ENCODE data around the gene ELK3.

ELK3 gene

DNA sequence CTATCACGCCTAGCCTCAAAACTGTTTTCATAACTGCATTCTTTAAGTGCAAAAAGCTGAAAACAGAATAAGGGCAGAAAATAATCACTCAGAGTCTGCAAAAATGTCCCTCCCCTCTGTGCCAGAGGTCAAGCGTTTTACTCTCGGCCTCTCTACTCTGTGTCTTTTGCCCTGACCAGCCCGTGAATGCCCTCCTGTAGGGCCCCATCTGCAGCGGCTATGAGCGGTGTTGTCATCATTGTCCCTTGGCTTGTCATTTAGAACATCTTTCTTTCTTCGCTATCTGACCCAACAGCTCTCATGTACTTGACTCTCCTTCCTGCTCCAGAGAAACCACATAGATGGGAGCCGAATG, 21.7 kb downstream of the ELK3 start:
- no peak for DNase-seq (ENCODE audit: low read depth, low spot score)
- no peak overlapping the region for H3K4me3 ChIP-seq (ENCODE audit: low read depth, low read length)
- in situ Hi-C loops (cut with HindIII; ENCODE audit: low sequenced_read_pairs) = no loop called here
- TF ChIP-seq, protein P1, sequence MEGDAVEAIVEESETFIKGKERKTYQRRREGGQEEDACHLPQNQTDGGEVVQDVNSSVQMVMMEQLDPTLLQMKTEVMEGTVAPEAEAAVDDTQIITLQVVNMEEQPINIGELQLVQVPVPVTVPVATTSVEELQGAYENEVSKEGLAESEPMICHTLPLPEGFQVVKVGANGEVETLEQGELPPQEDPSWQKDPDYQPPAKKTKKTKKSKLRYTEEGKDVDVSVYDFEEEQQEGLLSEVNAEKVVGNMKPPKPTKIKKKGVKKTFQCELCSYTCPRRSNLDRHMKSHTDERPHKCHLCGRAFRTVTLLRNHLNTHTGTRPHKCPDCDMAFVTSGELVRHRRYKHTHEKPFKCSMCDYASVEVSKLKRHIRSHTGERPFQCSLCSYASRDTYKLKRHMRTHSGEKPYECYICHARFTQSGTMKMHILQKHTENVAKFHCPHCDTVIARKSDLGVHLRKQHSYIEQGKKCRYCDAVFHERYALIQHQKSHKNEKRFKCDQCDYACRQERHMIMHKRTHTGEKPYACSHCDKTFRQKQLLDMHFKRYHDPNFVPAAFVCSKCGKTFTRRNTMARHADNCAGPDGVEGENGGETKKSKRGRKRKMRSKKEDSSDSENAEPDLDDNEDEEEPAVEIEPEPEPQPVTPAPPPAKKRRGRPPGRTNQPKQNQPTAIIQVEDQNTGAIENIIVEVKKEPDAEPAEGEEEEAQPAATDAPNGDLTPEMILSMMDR (IDR thresholded peaks at IDR 0.05; ENCODE audit: low read depth, low read length) = no peak

DNA sequence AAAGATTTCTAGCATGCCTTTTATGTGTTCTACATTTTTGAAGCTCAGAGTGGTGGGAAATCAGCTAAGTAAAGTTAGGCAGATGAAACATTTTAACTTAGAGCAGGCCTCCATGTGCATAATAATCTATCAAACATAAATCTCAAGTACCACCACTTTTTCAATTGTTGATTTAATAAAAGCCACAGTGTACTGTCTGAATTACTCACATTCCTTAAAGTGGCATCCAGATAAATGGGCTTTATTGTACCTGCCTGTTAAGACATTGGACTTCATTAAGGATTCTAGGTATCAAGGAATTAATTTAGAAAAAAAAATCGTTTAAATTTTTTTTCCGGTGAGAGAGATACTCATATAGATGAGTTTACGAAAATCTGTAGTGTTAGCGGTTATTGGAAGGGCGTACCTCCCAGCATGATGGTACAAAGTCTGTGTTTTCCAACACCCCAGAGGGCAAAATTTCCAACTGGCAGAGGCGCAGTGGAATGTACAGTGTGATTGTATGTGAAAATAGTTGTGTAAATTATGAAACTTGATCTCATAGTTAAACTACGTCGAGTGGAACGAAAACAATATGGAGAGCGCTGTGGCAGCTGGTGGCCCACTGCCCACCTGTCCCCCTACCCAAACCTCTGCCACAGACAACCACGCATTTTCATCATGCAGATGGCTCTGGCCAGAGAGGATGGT, 25.0 kb downstream of the ELK3 start:
- no peak overlapping the region for H3K4me3 ChIP-seq (ENCODE audit: low read depth, low read length)
- no peak for DNase-seq (ENCODE audit: low read depth, low spot score)
- TF ChIP-seq, protein P1 (IDR thresholded peaks at IDR 0.05; ENCODE audit: low read depth, low read length) = no peak
- in situ Hi-C loops (cut with HindIII; ENCODE audit: low sequenced_read_pairs) = no loop called here

DNA sequence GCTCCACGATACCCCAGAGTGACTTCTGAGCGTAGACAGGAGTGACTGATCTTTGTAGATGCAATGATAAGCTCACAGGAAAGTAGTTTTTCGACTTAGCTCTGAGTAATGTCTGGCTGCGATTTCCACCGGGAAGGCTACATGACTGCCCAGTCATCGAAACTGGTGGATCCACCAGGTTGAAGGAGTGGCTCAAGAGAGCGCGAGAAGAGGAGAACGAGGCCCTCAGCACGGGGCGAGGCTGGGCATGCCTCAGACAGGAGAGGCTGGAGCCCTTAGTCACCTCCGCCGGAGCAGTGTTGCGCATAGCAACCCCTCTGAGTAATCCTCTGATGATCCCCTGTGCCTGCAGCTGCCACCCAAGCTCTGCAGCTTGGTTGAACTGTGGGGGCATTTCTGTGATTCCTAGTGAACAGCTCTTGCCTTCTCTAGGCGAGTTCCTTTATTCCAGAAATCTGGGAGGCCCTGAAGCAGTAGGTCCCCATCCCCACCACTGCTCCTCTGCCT, 25.6 kb downstream of the ELK3 start:
- no peak overlapping the region for H3K4me3 ChIP-seq (ENCODE audit: low read depth, low read length)
- DNase-seq (ENCODE audit: low read depth, low spot score) = peak; percentile 98
- TF ChIP-seq, protein P1 (IDR thresholded peaks at IDR 0.05; ENCODE audit: low read depth, low read length) = no peak
- in situ Hi-C loops (cut with HindIII; ENCODE audit: low sequenced_read_pairs) = no loop called here

DNA sequence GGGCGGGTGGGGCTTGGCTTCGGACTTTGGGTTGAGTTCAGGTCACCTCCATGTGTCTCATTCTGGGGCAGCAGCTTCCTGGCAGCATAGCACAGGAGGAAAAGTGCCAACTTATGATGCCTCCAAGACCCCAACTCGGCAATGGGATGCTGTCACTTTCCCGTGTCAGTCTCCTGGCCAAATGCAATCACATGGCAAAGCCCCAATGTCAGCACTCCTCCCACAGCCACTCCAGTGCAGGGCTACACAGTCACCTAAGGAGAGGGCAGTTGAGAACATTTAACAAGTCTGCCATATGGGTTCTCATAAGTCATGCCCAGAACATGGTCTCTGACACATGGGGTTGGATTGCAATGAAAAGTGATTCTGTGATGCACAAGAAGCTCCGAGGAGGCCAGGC, 26.7 kb downstream of the ELK3 start:
- in situ Hi-C loops (cut with HindIII; ENCODE audit: low sequenced_read_pairs) = no loop called here
- DNase-seq (ENCODE audit: low read depth, low spot score) = peak; percentile 62
- H3K4me3 ChIP-seq (ENCODE audit: low read depth, low read length) = no peak overlapping the region
- TF ChIP-seq, protein P1 (IDR thresholded peaks at IDR 0.05; ENCODE audit: low read depth, low read length) = no peak

- H3K4me3 ChIP-seq (ENCODE audit: low read depth, low read length) = no peak overlapping the region
- in situ Hi-C loops (cut with HindIII; ENCODE audit: low sequenced_read_pairs) = no loop called here
- TF ChIP-seq, protein P1 (IDR thresholded peaks at IDR 0.05; ENCODE audit: low read depth, low read length) = no peak
- no peak for DNase-seq (ENCODE audit: low read depth, low spot score)
Measured at GRCh38 chr12:96221391-96221790, 27.2 kb downstream of the ELK3 start.

DNA sequence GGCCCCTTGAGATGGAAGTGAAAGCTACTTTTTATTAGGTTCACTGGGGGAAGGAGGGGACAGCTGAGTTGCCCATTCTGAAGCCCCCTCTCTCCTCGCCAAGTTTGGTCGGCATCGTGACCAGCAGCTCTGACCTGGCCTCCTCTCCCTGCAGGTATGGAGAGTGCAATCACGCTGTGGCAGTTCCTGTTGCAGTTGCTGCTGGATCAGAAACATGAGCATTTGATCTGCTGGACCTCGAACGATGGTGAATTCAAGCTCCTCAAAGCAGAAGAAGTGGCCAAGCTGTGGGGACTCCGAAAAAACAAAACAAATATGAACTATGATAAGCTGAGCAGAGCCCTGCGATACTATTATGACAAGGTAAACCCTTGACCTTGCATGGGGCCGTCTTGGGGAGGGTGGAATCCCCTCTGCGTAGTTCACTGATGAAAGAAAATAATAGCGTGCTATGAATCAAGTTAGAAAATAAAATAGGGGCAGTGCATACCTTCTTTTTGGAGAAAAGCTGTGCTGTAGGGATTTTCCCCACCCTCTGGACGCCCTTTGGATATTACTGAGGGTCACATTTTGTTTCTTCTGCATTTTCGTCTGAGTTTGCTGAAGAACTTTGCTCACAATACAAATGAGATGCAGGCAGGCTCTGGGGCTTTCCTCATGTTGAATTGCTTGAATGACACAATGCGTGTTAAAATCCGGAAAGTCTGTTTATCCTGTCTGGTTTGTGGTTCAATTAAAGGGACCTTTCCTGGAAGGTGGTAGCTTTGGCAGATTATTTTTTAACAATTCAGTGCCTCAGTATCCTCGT, 29.4 kb downstream of the ELK3 start:
- TF ChIP-seq, protein P1 (IDR thresholded peaks at IDR 0.05; ENCODE audit: low read depth, low read length) = no peak
- H3K4me3 ChIP-seq (ENCODE audit: low read depth, low read length) = no peak overlapping the region
- in situ Hi-C loops (cut with HindIII; ENCODE audit: low sequenced_read_pairs) = no loop called here
- no peak for DNase-seq (ENCODE audit: low read depth, low spot score)

Measured in astrocyte of the spinal cord (primary cell).